ENCODE data around the gene OTOGL.

- TF ChIP-seq CTCF (IDR thresholded peaks at IDR 0.05; ENCODE audit: low read length) (no peak), EZH2 (IDR thresholded peaks at IDR 0.05; ENCODE audit: borderline replicate concordance, low read length) (no peak)
These were observed 253.9 kb downstream of the OTOGL start for GRCh38 chr12:80353254-80353653.
